Heart right ventricle (tissue), 16 donors: ENCODE results near the gene SMYD3. TPM values are rescaled to one million over a fixed set of nuclear protein-coding genes. Genes with fewer than 3 reads are reported as not detected.

ENCODE experiments used
- ATAC-seq, 8 donors: fragments of 200-7000 bp; cut with Tn5 transposase; one replicate each; pipeline ENCODE4 v1.9.1; 2020; ENCODE audit warnings: mild to moderate bottlenecking in 8 of 8, moderate library complexity in 8 of 8, moderate number of reproducible peaks in 1 of 8
- DNase-seq, 2 donors: peaks; one replicate each; pipeline ENCODE4 v3.0.0-alpha.2; 2020
- H3K27ac ChIP-seq, 10 donors: fragments of 200-600 bp; sonication (generic) in 2 of 10; one replicate each; pipeline versions ENCODE4 v1.5.0 to v1.8.0; 2020 to 2022; ENCODE audit warnings: mild to moderate bottlenecking in 3 of 10
- H3K27me3 ChIP-seq, 7 donors: fragments of 200-600 bp; one replicate each; pipeline ENCODE4 v1.8.0; 2021 to 2022; ENCODE audit warnings: mild to moderate bottlenecking in 2 of 7
- H3K36me3 ChIP-seq, 9 donors: fragments of 200-600 bp; sonication (generic) in 1 of 9; one replicate each; pipeline versions ENCODE4 v1.5.0 to v1.8.0; 2020 to 2022; ENCODE audit warnings: mild to moderate bottlenecking in 2 of 9
- H3K4me1 ChIP-seq, 9 donors: fragments of 200-600 bp; sonication (generic) in 1 of 9; one replicate each; pipeline versions ENCODE4 v1.5.0 to v1.8.0; 2020 to 2022; ENCODE audit warnings: mild to moderate bottlenecking in 4 of 9
- H3K4me3 ChIP-seq, 10 donors: fragments of 200-600 bp; sonication (generic) in 2 of 10; one replicate each; pipeline versions ENCODE4 v1.5.0 to v1.8.0; 2020 to 2022; ENCODE audit warnings: mild to moderate bottlenecking in 7 of 10, moderate library complexity in 2 of 10
- H3K9me3 ChIP-seq, 11 donors: fragments of 200-600 bp in 10 of 11; sonication (generic) in 2 of 11; one replicate each; pipeline versions ENCODE4 v1.5.0 to v1.8.0; 2013 to 2022; ENCODE audit warnings: mild to moderate bottlenecking in 2 of 11, control low read depth in 1 of 11, moderate library complexity in 1 of 11
- WGBS, 2 donors: extraction: QIAGEN DNeasy Blood & Tissue Kit; methylation state at CpG; one replicate each; pipeline ENCODE4 v1.1.7; 2013; ENCODE audit warnings: inconsistent platforms in 1 of 2; 5-methylcytosine and 5-hydroxymethylcytosine counted together
- intact Hi-C, 10 donors: fragments of 100-400 bp; cut with DNase I; formaldehyde crosslinking; loops; one replicate each; pipeline versions ENCODE4 v1.11.1 to v1.14.2; 2022
- polyA plus RNA-seq, 2 donors: library from polyadenylated mRNA; stranded (reverse); fragments of 200-250 nt; gene quantifications; one replicate each; pipeline ENCODE4 v1.2.3, GENCODE V29; 2013
- total RNA-seq, 10 donors: library from RNA; stranded (reverse); fragmentation: NEBNext Ultra II Directional in 3 of 10; extraction: Animal tissue kit (Norgen Biotek cat#: 25700) in 3 of 10; gene quantifications; one replicate each; pipeline versions ENCODE4 v1.2.1 to v1.2.4, GENCODE V29; 2021 to 2023
- TF ChIP-seq, protein P1 (sequence below), 9 donors: fragments of 200-600 bp; sonication (generic) in 2 of 9; IDR thresholded peaks; one replicate each; pipeline versions ENCODE4 v1.5.0 to v1.8.0; 2021 to 2022; ENCODE audit warnings: antibody characterized with exemption in 9 of 9, mild to moderate bottlenecking in 5 of 9, moderate library complexity in 1 of 9
- donor health status: Arrhythmogenic right ventricular cardiomyopathy.
- donor health status: ischemic (EF 13 %, LVEDD 7.1; RV severe dilation, severe dysfunction).
- donor health status: healthy with polysubstance abuse.
- donor health status: DM: no; HTN: yes; CAD: no.
- donor health status: DM: no; HTN: no; CAD: no.
- donor health status: ischemic (EF 25% LVEDD 6.9; RV normal size, moderate dysfunction).
- donor health status: ischemic (EF 25% LVEDD 5.7; RV mildly dilated, moderate dysfunction).
- donor health status: healthy.
- donor health status: DM: yes; HTN: yes; CAD: no.
- donor health status: Ischemic cardiomyopathy.
- donor health status: ischemic (EF 35%, LVEDD 5.7; RV mildly dilated, moderate dysfunction).
- donor health status: nonischemic (EF 11% LVEDD 7.7; RV severe dilation, severe dysfunction).
- donor health status: DM: yes; HTN: yes; CAD: no.
- donor health status: PGD.
- donor health status: ischemic (EF 29% LVEDD 5.4; RV normal size, mild dysfunction).
- donor health status: nonischemic (EF 23%, LVEDD 6.1; RV moderate dilation, normal function).

SMYD3 gene
- total and polyA plus RNA-seq, 12 donors, result 5.9 to 13.9 (median 8.1) TPM

DNA sequence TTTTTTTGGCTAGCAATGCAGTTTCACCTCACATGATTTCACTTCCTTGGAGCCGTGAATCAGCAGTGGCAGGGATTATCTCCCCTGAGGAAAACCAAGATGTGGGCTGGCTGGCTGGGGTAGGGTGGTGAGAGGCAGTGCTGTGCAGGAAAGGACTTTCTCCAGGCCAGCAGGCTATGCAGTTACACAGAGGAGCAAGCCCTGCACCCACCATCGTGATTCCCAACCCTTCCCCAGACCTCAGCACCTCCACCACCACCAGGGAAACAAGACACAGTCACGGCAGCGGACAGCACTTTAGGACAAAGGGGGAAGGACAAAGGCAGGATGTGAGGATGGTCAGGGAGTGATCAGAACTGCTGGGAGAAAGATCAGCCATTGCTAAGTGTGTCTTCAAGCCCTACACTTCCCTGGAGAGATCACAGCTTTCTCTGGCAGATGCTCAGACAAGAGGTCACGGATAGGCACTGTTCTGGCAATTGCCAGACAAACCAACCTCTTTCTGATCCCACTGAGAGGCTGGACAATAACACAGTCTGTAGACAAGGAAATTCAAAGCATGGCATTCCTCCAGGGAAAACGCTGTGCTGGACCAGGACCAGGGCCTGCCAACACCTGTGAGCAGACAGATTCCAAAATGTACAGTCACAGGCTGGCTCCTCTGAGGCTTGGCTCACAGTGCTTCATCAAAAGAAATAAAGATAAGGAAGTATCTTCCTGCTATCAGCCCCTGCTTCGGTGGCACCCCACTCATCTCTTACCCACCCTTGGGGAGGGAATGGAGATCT, 509.4 kb downstream of the SMYD3 start:
- peak overlapping the region in 1 of 10 donors; percentile 32 for H3K27ac ChIP-seq

GRCh38 chr1:245996811-245997210, 510.3 kb downstream of the SMYD3 start:
- no peak overlapping the region for H3K27ac ChIP-seq
- H3K36me3 ChIP-seq, result no peaks in the 10 kb centered on the region
- intact Hi-C loops, result loop anchor here in 4 of 10 donors (5.0 to 10.0 kb wide), 4 partner anchors 122 to 170 kb away; no protein-coding TSS in a partner anchor
- H3K4me1 ChIP-seq, result peaks cover 0 to 11% (median 0%) of the 10 kb centered on the region in 9 donors
- TF ChIP-seq, protein P1, sequence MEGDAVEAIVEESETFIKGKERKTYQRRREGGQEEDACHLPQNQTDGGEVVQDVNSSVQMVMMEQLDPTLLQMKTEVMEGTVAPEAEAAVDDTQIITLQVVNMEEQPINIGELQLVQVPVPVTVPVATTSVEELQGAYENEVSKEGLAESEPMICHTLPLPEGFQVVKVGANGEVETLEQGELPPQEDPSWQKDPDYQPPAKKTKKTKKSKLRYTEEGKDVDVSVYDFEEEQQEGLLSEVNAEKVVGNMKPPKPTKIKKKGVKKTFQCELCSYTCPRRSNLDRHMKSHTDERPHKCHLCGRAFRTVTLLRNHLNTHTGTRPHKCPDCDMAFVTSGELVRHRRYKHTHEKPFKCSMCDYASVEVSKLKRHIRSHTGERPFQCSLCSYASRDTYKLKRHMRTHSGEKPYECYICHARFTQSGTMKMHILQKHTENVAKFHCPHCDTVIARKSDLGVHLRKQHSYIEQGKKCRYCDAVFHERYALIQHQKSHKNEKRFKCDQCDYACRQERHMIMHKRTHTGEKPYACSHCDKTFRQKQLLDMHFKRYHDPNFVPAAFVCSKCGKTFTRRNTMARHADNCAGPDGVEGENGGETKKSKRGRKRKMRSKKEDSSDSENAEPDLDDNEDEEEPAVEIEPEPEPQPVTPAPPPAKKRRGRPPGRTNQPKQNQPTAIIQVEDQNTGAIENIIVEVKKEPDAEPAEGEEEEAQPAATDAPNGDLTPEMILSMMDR (IDR thresholded peaks at IDR 0.05), result no peak
- no peaks in the 10 kb centered on the region for H3K27me3 ChIP-seq
- DNase-seq (no peak), ATAC-seq (no peak)
- H3K4me3 ChIP-seq, result no peak overlapping the region
- H3K9me3 ChIP-seq, result no peaks in the 10 kb centered on the region
- 91 to 93% methylated on average over 15 of the region's 15 CpGs for WGBS, 2 donors

More for the DNA sequence above, 509.4 kb downstream of the SMYD3 start:
- DNase-seq (peak; percentile 57 to 71), ATAC-seq (peak; percentile 79 to 98 (median 95))
- H3K9me3 ChIP-seq, result no peaks in the 10 kb centered on the region
- no peaks in the 10 kb centered on the region for H3K36me3 ChIP-seq
- WGBS, 2 donors, result 31 to 47% methylated on average over 7 of the region's 7 CpGs
- TF ChIP-seq, protein P1 (IDR thresholded peaks at IDR 0.05), result no peak
- no peaks in the 10 kb centered on the region for H3K27me3 ChIP-seq
- no peak overlapping the region for H3K4me3 ChIP-seq
- H3K4me1 ChIP-seq, result peaks cover 0 to 11% (median 0%) of the 10 kb centered on the region in 9 donors
- intact Hi-C loops, result loop anchor here in 4 of 10 donors (5.0 to 10.0 kb wide), 4 partner anchors 123 to 170 kb away; no protein-coding TSS in a partner anchor

DNA sequence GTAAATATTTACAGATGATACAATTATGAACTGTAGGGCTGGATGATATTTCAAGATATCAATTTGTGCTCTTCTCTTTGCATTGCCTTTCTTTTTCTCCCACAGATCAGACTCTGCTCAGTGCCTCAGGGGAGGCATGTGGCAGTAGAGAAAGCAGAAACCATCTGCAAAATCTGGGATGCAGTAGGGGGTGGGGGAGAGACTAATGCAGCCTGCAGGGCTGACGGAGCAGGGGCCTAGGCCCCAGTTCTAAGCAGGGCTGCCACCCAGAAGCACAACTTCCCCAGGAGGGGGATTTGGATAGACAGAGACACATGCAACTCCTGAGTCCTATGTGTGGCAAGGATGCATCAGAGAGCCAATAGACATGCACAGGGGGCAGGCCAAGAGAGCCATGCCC, 511.6 kb downstream of the SMYD3 start:
- Histone ChIP-seq H3K27ac (no peak overlapping the region), H3K9me3 (no peaks in the 10 kb centered on the region), H3K4me3 (no peak overlapping the region), H3K27me3 (no peaks in the 10 kb centered on the region), H3K4me1 (peaks cover 0 to 11% (median 0%) of the 10 kb centered on the region in 9 donors), H3K36me3 (no peaks in the 10 kb centered on the region)
- DNase-seq (no peak), ATAC-seq (no peak)
- intact Hi-C loops, result loop anchor here in 4 of 10 donors (5.0 to 10.0 kb wide), 4 partner anchors 121 to 168 kb away; no protein-coding TSS in a partner anchor
- TF ChIP-seq, protein P1 (IDR thresholded peaks at IDR 0.05), result no peak
- WGBS, 2 donors, result 97 to 100% methylated on average over 1 of the region's 1 CpG

- Histone ChIP-seq H3K27me3 (no peaks in the 10 kb centered on the region), H3K9me3 (no peaks in the 10 kb centered on the region), H3K27ac (no peak overlapping the region), H3K4me3 (no peak overlapping the region), H3K36me3 (no peaks in the 10 kb centered on the region), H3K4me1 (peaks cover 0 to 10% (median 4%) of the 10 kb centered on the region in 9 donors)
- TF ChIP-seq, protein P1 (IDR thresholded peaks at IDR 0.05), result no peak
- DNase-seq, result no peak
- ATAC-seq, result no peak
- WGBS, 2 donors, result 65 to 75% methylated on average over 4 of the region's 4 CpGs
- intact Hi-C loops, result loop anchor here in 2 of 10 donors (10.0 kb wide), 2 partner anchors 116 to 156 kb away; no protein-coding TSS in a partner anchor
These were observed 515.8 kb downstream of the SMYD3 start for GRCh38 chr1:245991266-245991665.
